Measurements from ENCODE around the gene WDR37.

The WDR37 gene

DNA sequence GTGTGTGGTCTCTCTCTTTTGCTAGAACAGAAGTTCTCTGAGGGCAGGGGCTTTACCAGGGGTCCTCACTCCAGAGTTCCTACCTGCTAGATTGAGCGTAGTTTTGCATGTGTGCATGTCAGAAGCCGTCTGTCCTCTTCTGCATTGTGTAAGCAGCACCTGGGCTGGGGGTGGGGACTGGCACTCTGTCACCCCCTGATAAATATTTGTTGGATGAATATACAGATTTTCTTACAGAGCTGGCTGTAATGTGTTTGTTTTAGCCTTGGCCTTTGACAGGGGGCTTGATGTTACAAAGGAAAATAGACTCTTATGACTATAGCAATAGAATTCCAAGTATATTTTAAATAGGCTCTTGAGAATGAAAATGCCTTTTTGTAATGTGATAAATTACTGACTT lies 46.6 kb downstream of the WDR37 start:
- no peak for DNase-seq
- no peak for ATAC-seq (ENCODE audit: insufficient read depth, low read depth)
- Histone ChIP-seq H3K79me2 (ENCODE audit: insufficient read depth, low read length) (no peaks in the 10 kb centered on the region), H2AFZ (ENCODE audit: low read depth, low read length) (no peak overlapping the region), H3K4me1 (ENCODE audit: insufficient read depth, low read length) (no peaks in the 10 kb centered on the region), H4K20me1 (ENCODE audit: insufficient read depth, low read length) (peaks cover 9% of the 10 kb centered on the region), H3K4me2 (ENCODE audit: insufficient read depth, low read length) (no peak overlapping the region), H3K27ac (ENCODE audit: low read length) (no peak overlapping the region), H3K4me3 (ENCODE audit: low read depth in 1 of 2, low read length in 2 of 2) (no peak overlapping the region), H3K36me3 (ENCODE audit: insufficient read depth, low read length) (peaks cover 78% of the 10 kb centered on the region), H3K27me3 (ENCODE audit: insufficient read depth, low read length, poor library complexity) (no peaks in the 10 kb centered on the region), H3K9me3 (ENCODE audit: insufficient read depth, low read length, severe bottlenecking) (no peaks in the 10 kb centered on the region), H3K9ac (ENCODE audit: low read depth, low read length) (no peak overlapping the region)
- TF ChIP-seq, protein P1, sequence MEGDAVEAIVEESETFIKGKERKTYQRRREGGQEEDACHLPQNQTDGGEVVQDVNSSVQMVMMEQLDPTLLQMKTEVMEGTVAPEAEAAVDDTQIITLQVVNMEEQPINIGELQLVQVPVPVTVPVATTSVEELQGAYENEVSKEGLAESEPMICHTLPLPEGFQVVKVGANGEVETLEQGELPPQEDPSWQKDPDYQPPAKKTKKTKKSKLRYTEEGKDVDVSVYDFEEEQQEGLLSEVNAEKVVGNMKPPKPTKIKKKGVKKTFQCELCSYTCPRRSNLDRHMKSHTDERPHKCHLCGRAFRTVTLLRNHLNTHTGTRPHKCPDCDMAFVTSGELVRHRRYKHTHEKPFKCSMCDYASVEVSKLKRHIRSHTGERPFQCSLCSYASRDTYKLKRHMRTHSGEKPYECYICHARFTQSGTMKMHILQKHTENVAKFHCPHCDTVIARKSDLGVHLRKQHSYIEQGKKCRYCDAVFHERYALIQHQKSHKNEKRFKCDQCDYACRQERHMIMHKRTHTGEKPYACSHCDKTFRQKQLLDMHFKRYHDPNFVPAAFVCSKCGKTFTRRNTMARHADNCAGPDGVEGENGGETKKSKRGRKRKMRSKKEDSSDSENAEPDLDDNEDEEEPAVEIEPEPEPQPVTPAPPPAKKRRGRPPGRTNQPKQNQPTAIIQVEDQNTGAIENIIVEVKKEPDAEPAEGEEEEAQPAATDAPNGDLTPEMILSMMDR (IDR thresholded peaks at IDR 0.05; ENCODE audit: borderline replicate concordance, extremely low read depth, low read length, poor library complexity, severe bottlenecking), result no peak
- no peak for TF ChIP-seq EZH2 (IDR thresholded peaks at IDR 0.05; ENCODE audit: borderline replicate concordance, low read depth, low read length, severe bottlenecking)

DNA sequence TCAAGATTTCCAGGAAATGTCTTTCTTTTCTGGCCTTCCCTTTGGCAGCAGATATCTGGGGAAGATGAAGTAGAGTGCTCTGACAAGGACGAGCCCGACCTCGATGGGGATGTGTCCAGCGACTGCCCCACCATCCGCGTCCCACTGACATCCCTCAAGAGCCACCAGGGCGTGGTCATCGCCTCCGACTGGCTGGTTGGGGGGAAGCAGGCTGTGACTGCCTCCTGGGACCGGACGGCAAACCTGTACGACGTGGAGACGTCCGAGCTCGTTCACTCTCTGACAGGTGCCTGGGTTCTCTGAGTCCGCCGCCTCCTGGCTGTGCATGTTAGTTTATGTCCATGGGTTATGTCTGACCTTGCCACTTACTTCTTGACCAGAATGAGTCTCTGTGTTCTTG lies 47.4 kb downstream of the WDR37 start:
- peaks cover 1% of the 10 kb centered on the region; the same call in 1 of the 2 replicates for H3K4me1 ChIP-seq (ENCODE audit: insufficient read depth, low read length)
- H3K27me3 ChIP-seq (ENCODE audit: insufficient read depth, low read length, poor library complexity), result no peaks in the 10 kb centered on the region
- no peak for TF ChIP-seq EZH2 (IDR thresholded peaks at IDR 0.05; ENCODE audit: borderline replicate concordance, low read depth, low read length, severe bottlenecking)
- TF ChIP-seq, protein P1 (IDR thresholded peaks at IDR 0.05; ENCODE audit: borderline replicate concordance, extremely low read depth, low read length, poor library complexity, severe bottlenecking), result no peak
- H3K36me3 ChIP-seq (ENCODE audit: insufficient read depth, low read length), result peaks cover 80% of the 10 kb centered on the region
- DNase-seq (no peak), ATAC-seq (ENCODE audit: insufficient read depth, low read depth) (no peak)
- no peaks in the 10 kb centered on the region for H3K9me3 ChIP-seq (ENCODE audit: insufficient read depth, low read length, severe bottlenecking)
- no peak overlapping the region for H2AFZ ChIP-seq (ENCODE audit: low read depth, low read length)
- no peak overlapping the region for H3K27ac ChIP-seq (ENCODE audit: low read length)
- H3K79me2 ChIP-seq (ENCODE audit: insufficient read depth, low read length), result no peaks in the 10 kb centered on the region
- H3K4me2 ChIP-seq (ENCODE audit: insufficient read depth, low read length), result no peak overlapping the region
- H3K4me3 ChIP-seq (ENCODE audit: low read depth in 1 of 2, low read length in 2 of 2), result no peak overlapping the region
- H4K20me1 ChIP-seq (ENCODE audit: insufficient read depth, low read length), result peaks cover 9% of the 10 kb centered on the region
- no peak overlapping the region for H3K9ac ChIP-seq (ENCODE audit: low read depth, low read length)

DNA sequence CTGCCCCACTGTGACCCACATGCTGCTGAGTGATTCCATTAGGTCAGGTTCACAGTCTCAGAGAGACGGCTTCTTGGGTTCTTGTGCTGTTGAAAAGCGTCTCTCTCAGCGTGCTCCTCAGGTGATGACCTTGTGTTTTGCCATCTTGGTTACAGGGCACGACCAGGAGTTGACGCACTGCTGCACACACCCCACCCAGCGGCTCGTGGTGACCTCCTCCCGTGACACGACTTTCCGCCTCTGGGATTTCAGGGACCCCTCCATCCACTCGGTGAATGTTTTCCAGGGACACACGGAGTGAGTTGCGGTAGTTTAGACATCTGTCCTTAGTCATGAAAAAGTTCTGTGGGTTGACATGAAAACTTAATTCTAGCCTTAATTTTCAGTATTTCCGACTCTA lies 48.8 kb downstream of the WDR37 start:
- 0 out of 2 replicates have a peak, but pooled peaks cover 3% of the 10 kb centered on the region for H3K79me2 ChIP-seq (ENCODE audit: insufficient read depth, low read length)
- H3K9ac ChIP-seq (ENCODE audit: low read depth, low read length), result no peak overlapping the region
- no peak overlapping the region for H3K27ac ChIP-seq (ENCODE audit: low read length)
- no peak for DNase-seq
- TF ChIP-seq, protein P1 (IDR thresholded peaks at IDR 0.05; ENCODE audit: borderline replicate concordance, extremely low read depth, low read length, poor library complexity, severe bottlenecking), result no peak
- no peak for TF ChIP-seq EZH2 (IDR thresholded peaks at IDR 0.05; ENCODE audit: borderline replicate concordance, low read depth, low read length, severe bottlenecking)
- no peaks in the 10 kb centered on the region for H3K27me3 ChIP-seq (ENCODE audit: insufficient read depth, low read length, poor library complexity)
- peaks cover 82% of the 10 kb centered on the region for H3K36me3 ChIP-seq (ENCODE audit: insufficient read depth, low read length)
- H4K20me1 ChIP-seq (ENCODE audit: insufficient read depth, low read length), result peaks cover 10% of the 10 kb centered on the region
- no peak overlapping the region for H3K4me3 ChIP-seq (ENCODE audit: low read depth in 1 of 2, low read length in 2 of 2)
- H3K4me1 ChIP-seq (ENCODE audit: insufficient read depth, low read length), result peaks cover 9% of the 10 kb centered on the region
- H3K9me3 ChIP-seq (ENCODE audit: insufficient read depth, low read length, severe bottlenecking), result no peaks in the 10 kb centered on the region
- no peak overlapping the region for H2AFZ ChIP-seq (ENCODE audit: low read depth, low read length)
- no peak for ATAC-seq (ENCODE audit: insufficient read depth, low read depth)
- no peak overlapping the region for H3K4me2 ChIP-seq (ENCODE audit: insufficient read depth, low read length)

DNA sequence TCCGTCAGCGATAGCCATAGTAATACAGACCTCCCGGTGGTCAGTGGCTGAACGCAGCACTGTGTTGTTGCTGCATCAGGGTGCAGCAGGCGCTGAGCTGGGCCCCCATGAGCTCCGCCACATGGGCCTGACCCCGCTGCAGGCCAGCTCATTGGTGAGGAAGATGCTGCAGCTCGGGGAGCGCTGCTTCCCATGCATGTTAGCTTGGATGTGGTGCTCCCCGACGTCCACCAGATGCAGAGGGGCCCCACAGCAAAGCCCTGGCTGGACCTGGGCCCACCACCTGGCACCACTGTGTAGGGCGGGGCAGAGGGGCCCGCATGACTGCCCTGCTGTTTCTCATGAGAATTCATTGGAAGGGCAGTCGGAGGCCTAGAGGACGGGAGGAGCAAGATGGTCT lies 50.8 kb downstream of the WDR37 start:
- Histone ChIP-seq H3K9me3 (ENCODE audit: insufficient read depth, low read length, severe bottlenecking) (no peaks in the 10 kb centered on the region), H3K36me3 (ENCODE audit: insufficient read depth, low read length) (peaks cover 85% of the 10 kb centered on the region)
- TF ChIP-seq EZH2 (IDR thresholded peaks at IDR 0.05; ENCODE audit: borderline replicate concordance, low read depth, low read length, severe bottlenecking), result no peak
- TF ChIP-seq, protein P1 (IDR thresholded peaks at IDR 0.05; ENCODE audit: borderline replicate concordance, extremely low read depth, low read length, poor library complexity, severe bottlenecking), result no peak

More for the DNA sequence above, 50.8 kb downstream of the WDR37 start:
- Histone ChIP-seq H3K4me1 (ENCODE audit: insufficient read depth, low read length) (peaks cover 17% of the 10 kb centered on the region), H3K27me3 (ENCODE audit: insufficient read depth, low read length, poor library complexity) (no peaks in the 10 kb centered on the region), H3K79me2 (ENCODE audit: insufficient read depth, low read length) (peaks cover 13% of the 10 kb centered on the region), H3K4me3 (ENCODE audit: low read depth in 1 of 2, low read length in 2 of 2) (no peak overlapping the region), H3K27ac (ENCODE audit: low read length) (no peak overlapping the region), H3K4me2 (ENCODE audit: insufficient read depth, low read length) (no peak overlapping the region), H2AFZ (ENCODE audit: low read depth, low read length) (no peak overlapping the region), H3K9ac (ENCODE audit: low read depth, low read length) (no peak overlapping the region), H4K20me1 (ENCODE audit: insufficient read depth, low read length) (peaks cover 10% of the 10 kb centered on the region; the same call in 1 of the 2 replicates)
- DNase-seq (no peak), ATAC-seq (ENCODE audit: insufficient read depth, low read depth) (no peak)
